Measurements from ENCODE around the gene LRBA. TPM values are rescaled to one million over a fixed set of nuclear protein-coding genes. Genes with fewer than 3 reads are reported as not detected.

Gene LRBA
- total RNA-seq, 2 donors from 2014 or later = 30.9 to 33.7 TPM

- DNase-seq (ENCODE audit: low spot score) (no peak), ATAC-seq (ENCODE audit: insufficient number of reproducible peaks, low FRiP score, low read depth) (no peak)
- no peaks in the 10 kb centered on the region for H3K27me3 ChIP-seq (replicated peaks; ENCODE audit: insufficient read depth)
- TF ChIP-seq CTCF (IDR thresholded peaks at IDR 0.05) = no peak
- H3K4me1 ChIP-seq (ENCODE audit: control insufficient read depth in 1 of 2, low read depth in 2 of 2) = no peaks in the 10 kb centered on the region
- no peak overlapping the region for H3K27ac ChIP-seq
- H3K36me3 ChIP-seq = no peaks in the 10 kb centered on the region
- H3K4me3 ChIP-seq = no peak overlapping the region
- no peaks in the 10 kb centered on the region for H3K9me3 ChIP-seq
Observed at GRCh38 chr4:150853882-150854281, 161.2 kb downstream of the LRBA start.

GRCh38 chr4:150852216-150852615, 162.9 kb downstream of the LRBA start:
- Histone ChIP-seq H3K4me3 (no peak overlapping the region), H3K4me1 (ENCODE audit: control insufficient read depth in 1 of 2, low read depth in 2 of 2) (no peaks in the 10 kb centered on the region), H3K27me3 (replicated peaks; ENCODE audit: insufficient read depth) (no peaks in the 10 kb centered on the region), H3K27ac (no peak overlapping the region), H3K9me3 (no peaks in the 10 kb centered on the region), H3K36me3 (no peaks in the 10 kb centered on the region)
- DNase-seq (ENCODE audit: low spot score) = no peak
- ATAC-seq (ENCODE audit: insufficient number of reproducible peaks, low FRiP score, low read depth) = no peak
- no peak for TF ChIP-seq CTCF (IDR thresholded peaks at IDR 0.05)

- Histone ChIP-seq H3K36me3 (no peaks in the 10 kb centered on the region), H3K4me1 (ENCODE audit: control insufficient read depth in 1 of 2, low read depth in 2 of 2) (no peaks in the 10 kb centered on the region)
- no peak for ATAC-seq (ENCODE audit: insufficient number of reproducible peaks, low FRiP score, low read depth)
Observed at GRCh38 chr4:150849016-150849415, 166.1 kb downstream of the LRBA start.

GRCh38 chr4:150828159-150828558, 186.9 kb downstream of the LRBA start:
- no peak for DNase-seq (ENCODE audit: low spot score)
- Histone ChIP-seq H3K9me3 (no peaks in the 10 kb centered on the region), H3K27ac (no peak overlapping the region), H3K27me3 (replicated peaks; ENCODE audit: insufficient read depth) (no peaks in the 10 kb centered on the region), H3K4me1 (ENCODE audit: control insufficient read depth in 1 of 2, low read depth in 2 of 2) (no peaks in the 10 kb centered on the region), H3K36me3 (no peaks in the 10 kb centered on the region), H3K4me3 (no peak overlapping the region)
- no peak for TF ChIP-seq CTCF (IDR thresholded peaks at IDR 0.05)
- ATAC-seq (ENCODE audit: insufficient number of reproducible peaks, low FRiP score, low read depth) = no peak

More at GRCh38 chr4:150849016-150849415, 166.1 kb downstream of the LRBA start:
- Histone ChIP-seq H3K4me3 (no peak overlapping the region), H3K9me3 (no peaks in the 10 kb centered on the region), H3K27me3 (replicated peaks; ENCODE audit: insufficient read depth) (no peaks in the 10 kb centered on the region), H3K27ac (no peak overlapping the region)
- no peak for DNase-seq (ENCODE audit: low spot score)
- no peak for TF ChIP-seq CTCF (IDR thresholded peaks at IDR 0.05)

GRCh38 chr4:150827226-150827625, 187.9 kb downstream of the LRBA start:
- Histone ChIP-seq H3K4me1 (ENCODE audit: control insufficient read depth in 1 of 2, low read depth in 2 of 2) (no peaks in the 10 kb centered on the region), H3K36me3 (no peaks in the 10 kb centered on the region), H3K27ac (no peak overlapping the region), H3K27me3 (replicated peaks; ENCODE audit: insufficient read depth) (no peaks in the 10 kb centered on the region), H3K4me3 (no peak overlapping the region), H3K9me3 (no peaks in the 10 kb centered on the region)
- no peak for TF ChIP-seq CTCF (IDR thresholded peaks at IDR 0.05)
- ATAC-seq (ENCODE audit: insufficient number of reproducible peaks, low FRiP score, low read depth) (no peak), DNase-seq (ENCODE audit: low spot score) (no peak)

Measured in thoracic aorta (tissue), 2 donors.